NT2/D1 (cell line): Measurements from ENCODE around the gene ADAMTSL1.

Source experiments
- SUZ12 ChIP-seq: IDR thresholded peaks from 2 replicates; pipeline ENCODE4 v1.6.1; 2011; ENCODE audit not compliant: insufficient read length, insufficient read depth; ENCODE audit errors: extremely low read depth
- ZNF274 ChIP-seq: IDR thresholded peaks from 2 replicates; pipeline ENCODE4 v1.6.1; 2011; ENCODE audit warnings: mild to moderate bottlenecking, low read depth, low read length

GRCh38 chr9:18707061-18707461, 233.1 kb downstream of the ADAMTSL1 start:
- no peak for TF ChIP-seq SUZ12
- TF ChIP-seq ZNF274 = no peak
